Peyer's patch (tissue), 4 donors: Measurements from ENCODE around the gene PDE4D. TPM values are rescaled to one million over a fixed set of nuclear protein-coding genes. Genes with fewer than 3 reads are reported as not detected.

Experiments
- DNase-seq, 3 donors: peaks; one replicate each; pipeline ENCODE4 v3.0.0-alpha.2; 2017 to 2019
- H3K27ac ChIP-seq, 4 donors: fragments of 200-600 bp; sonication (generic); one replicate each; pipeline ENCODE4 v1.5.1; 2016 to 2019
- H3K27me3 ChIP-seq, 2 donors: fragments of 200-600 bp; sonication (generic); one replicate each; pipeline ENCODE4 v1.5.1; 2019
- H3K36me3 ChIP-seq, 3 donors: fragments of 200-600 bp; sonication (generic); one replicate each; pipeline ENCODE4 v1.5.1; 2016 to 2019
- H3K4me1 ChIP-seq, 4 donors: fragments of 200-600 bp; sonication (generic); one replicate each; pipeline ENCODE4 v1.5.1; 2016 to 2019
- H3K4me3 ChIP-seq, 4 donors: fragments of 200-600 bp; sonication (generic); 1 replicate in 3 of 4; 2 replicates in 1 of 4; pipeline ENCODE4 v1.5.1; 2016 to 2019; ENCODE audit warnings: mild to moderate bottlenecking in 1 of 4
- H3K9me3 ChIP-seq, 4 donors: fragments of 200-600 bp; sonication (generic); one replicate each; pipeline ENCODE4 v1.5.1; 2016 to 2019; ENCODE audit warnings: mild to moderate bottlenecking in 1 of 4
- POLR2A ChIP-seq, 2 donors: fragments of 450-650 bp; IDR thresholded peaks; one replicate each; pipeline ENCODE4 v1.5.1; 2017; ENCODE audit warnings: antibody characterized with exemption in 2 of 2, mild to moderate bottlenecking in 2 of 2, moderate library complexity in 2 of 2
- total RNA-seq, 4 donors: library from RNA; depleted of rRNA; stranded (reverse); fragments of >200 nt; gene quantifications; one replicate each; pipeline ENCODE4 v1.1.0, GENCODE V29; 2016
- TF ChIP-seq, protein P1 (sequence below), 6 experiments: fragments of 450-650 bp in 4 of 6; fragments of 200-600 bp in 2 of 6; sonication (generic) in 1 of 6; IDR thresholded peaks; one replicate each; pipeline ENCODE4 v1.5.1; 2017 to 2019; ENCODE audit warnings: antibody characterized with exemption in 6 of 6, mild to moderate bottlenecking in 3 of 6, moderate library complexity in 1 of 6

Gene PDE4D
- total RNA-seq, 4 donors from 2014 or later, result 19.8 to 89.1 (median 43.9) TPM

DNA sequence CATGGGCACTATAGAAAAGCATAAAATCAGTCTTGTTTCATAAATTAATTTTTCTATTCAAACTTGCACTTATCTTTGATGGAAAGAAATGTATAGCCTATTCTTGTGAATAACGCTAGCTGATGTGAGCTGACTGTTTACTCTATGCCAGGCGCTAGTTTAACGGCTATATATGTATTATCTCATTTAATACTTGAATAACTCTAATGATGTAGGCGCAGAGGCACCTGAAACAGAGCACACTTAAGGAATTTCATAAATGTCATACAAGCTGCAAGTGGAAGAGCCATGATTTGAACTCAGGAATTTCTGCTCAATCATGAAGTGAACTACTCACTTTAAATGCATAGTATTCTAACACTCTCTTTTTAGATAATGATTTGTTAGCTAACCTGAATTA, 551.8 kb downstream of the PDE4D start:
- Histone ChIP-seq H3K4me1 (no peaks in the 10 kb centered on the region), H3K27me3 (no peaks in the 10 kb centered on the region), H3K4me3 (no peak overlapping the region), H3K27ac (no peak overlapping the region), H3K36me3 (no peaks in the 10 kb centered on the region), H3K9me3 (no peaks in the 10 kb centered on the region)
- no peak for DNase-seq
- TF ChIP-seq POLR2A (IDR thresholded peaks at IDR 0.05), result no peak

DNA sequence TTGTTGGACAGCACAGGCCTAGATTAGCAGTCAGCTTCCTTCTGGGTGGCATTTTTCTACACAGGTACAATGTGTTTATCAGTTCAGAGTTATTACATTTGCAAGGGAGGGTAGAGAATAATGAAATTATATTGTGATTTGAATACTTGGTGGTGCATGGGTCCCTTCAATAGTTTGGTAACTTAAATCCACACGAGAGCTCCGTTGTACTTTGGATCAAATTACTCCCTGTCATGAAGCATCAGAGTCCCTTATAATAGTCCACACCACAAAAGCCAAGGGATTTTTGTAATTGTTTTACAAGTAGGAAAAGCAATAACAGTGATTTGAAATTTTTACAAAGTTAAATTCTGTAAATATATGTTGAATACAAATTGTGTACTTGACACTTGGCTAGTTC, 552.4 kb downstream of the PDE4D start:
- Histone ChIP-seq H3K4me1 (no peaks in the 10 kb centered on the region), H3K27me3 (no peaks in the 10 kb centered on the region), H3K27ac (no peak overlapping the region), H3K36me3 (no peaks in the 10 kb centered on the region), H3K9me3 (no peaks in the 10 kb centered on the region), H3K4me3 (no peak overlapping the region)
- TF ChIP-seq, protein P1, sequence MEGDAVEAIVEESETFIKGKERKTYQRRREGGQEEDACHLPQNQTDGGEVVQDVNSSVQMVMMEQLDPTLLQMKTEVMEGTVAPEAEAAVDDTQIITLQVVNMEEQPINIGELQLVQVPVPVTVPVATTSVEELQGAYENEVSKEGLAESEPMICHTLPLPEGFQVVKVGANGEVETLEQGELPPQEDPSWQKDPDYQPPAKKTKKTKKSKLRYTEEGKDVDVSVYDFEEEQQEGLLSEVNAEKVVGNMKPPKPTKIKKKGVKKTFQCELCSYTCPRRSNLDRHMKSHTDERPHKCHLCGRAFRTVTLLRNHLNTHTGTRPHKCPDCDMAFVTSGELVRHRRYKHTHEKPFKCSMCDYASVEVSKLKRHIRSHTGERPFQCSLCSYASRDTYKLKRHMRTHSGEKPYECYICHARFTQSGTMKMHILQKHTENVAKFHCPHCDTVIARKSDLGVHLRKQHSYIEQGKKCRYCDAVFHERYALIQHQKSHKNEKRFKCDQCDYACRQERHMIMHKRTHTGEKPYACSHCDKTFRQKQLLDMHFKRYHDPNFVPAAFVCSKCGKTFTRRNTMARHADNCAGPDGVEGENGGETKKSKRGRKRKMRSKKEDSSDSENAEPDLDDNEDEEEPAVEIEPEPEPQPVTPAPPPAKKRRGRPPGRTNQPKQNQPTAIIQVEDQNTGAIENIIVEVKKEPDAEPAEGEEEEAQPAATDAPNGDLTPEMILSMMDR (IDR thresholded peaks at IDR 0.05), result no peak
- no peak for TF ChIP-seq POLR2A (IDR thresholded peaks at IDR 0.05)
- no peak for DNase-seq

DNA sequence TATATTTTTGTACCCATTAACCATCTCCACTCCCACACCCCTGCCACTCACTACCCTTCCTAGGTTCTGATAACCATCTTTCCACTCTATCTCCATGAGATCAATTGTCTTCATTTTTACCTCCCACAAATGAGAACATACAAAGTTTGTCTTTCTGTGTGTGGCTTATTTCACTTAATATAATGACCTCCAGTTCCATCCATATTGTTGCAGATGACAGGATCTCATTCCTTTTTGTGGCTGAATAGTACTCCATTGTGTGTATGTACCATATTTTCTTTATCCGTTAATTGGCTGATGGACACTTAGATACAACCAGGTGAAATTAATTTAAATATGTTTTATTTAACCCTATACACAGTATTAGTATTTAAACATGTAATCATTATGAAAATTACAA, 552.9 kb downstream of the PDE4D start:
- Histone ChIP-seq H3K27ac (no peak overlapping the region), H3K36me3 (no peaks in the 10 kb centered on the region), H3K4me1 (no peaks in the 10 kb centered on the region), H3K4me3 (no peak overlapping the region), H3K27me3 (no peaks in the 10 kb centered on the region), H3K9me3 (no peaks in the 10 kb centered on the region)
- TF ChIP-seq, protein P1 (IDR thresholded peaks at IDR 0.05), result no peak
- no peak for TF ChIP-seq POLR2A (IDR thresholded peaks at IDR 0.05)
- DNase-seq, result no peak

DNA sequence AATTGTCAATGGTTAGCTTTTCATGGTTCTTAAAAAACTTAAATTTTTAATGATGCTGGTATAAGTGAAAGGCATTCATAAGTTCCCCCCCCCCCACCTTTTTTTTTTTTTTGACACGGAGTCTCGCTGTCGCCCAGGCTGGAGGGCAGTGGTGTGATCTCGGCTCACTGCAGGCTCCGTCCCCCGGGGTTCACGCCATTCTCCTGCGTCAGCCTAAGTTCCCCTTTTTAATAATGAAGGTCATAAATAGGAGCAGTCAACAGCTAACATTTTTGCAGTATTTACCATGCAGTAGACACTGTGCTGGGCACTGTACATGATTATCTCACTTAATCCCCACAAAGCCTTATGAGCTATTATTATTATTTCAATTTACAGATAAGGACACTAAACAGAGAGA, 556.3 kb downstream of the PDE4D start:
- Histone ChIP-seq H3K27ac (no peak overlapping the region), H3K36me3 (no peaks in the 10 kb centered on the region), H3K9me3 (no peaks in the 10 kb centered on the region), H3K4me1 (no peaks in the 10 kb centered on the region), H3K27me3 (no peaks in the 10 kb centered on the region), H3K4me3 (no peak overlapping the region)
- TF ChIP-seq, protein P1 (IDR thresholded peaks at IDR 0.05), result no peak
- no peak for TF ChIP-seq POLR2A (IDR thresholded peaks at IDR 0.05)
- DNase-seq, result no peak

DNA sequence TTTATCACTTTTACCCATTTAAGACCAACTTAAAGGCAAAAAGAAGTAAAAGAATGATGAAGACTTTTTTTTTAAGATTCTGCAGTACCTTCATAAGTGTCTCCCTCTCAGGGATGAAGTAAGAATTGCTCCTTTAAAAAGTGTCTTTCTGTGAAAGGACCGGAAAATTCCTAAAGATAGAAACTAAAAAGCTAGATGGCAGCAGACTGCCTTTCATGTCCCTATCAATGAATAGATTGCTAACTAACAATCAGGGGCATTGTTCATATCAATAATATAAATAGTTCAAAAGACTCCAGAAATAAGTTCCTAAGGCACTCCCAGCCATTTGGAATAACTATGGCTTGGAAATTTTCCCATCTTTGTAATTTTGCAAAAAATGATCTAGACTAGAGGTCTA, 558.0 kb downstream of the PDE4D start:
- no peak for DNase-seq
- H3K27ac ChIP-seq, result no peak overlapping the region
- no peaks in the 10 kb centered on the region for H3K36me3 ChIP-seq
- H3K27me3 ChIP-seq, result no peaks in the 10 kb centered on the region
- no peak overlapping the region for H3K4me3 ChIP-seq
- H3K4me1 ChIP-seq, result no peaks in the 10 kb centered on the region
- no peak for TF ChIP-seq POLR2A (IDR thresholded peaks at IDR 0.05)
- TF ChIP-seq, protein P1 (IDR thresholded peaks at IDR 0.05), result peak in 1 of 6 experiments; percentile 15
- no peaks in the 10 kb centered on the region for H3K9me3 ChIP-seq

DNA sequence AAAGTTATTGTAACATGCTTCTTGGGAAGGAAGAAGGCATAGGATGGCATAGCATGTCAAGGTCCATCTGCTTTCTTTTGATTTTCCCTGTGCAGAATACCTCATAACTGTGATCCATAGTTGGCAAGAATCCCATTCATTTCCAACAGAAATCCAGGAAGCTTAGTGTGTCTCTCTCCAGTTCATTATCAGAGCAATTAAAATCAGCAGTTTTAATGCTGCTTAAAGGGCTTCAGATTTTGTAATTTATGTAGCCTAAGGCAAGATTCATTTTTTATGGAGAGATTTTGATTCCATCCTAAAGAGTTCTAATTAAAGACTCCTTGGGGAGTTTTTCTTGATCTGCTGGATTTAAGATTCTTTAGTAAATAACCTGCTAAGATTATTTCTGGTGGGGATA, 560.1 kb downstream of the PDE4D start:
- Histone ChIP-seq H3K27me3 (no peaks in the 10 kb centered on the region), H3K4me3 (no peak overlapping the region), H3K36me3 (no peaks in the 10 kb centered on the region), H3K9me3 (no peaks in the 10 kb centered on the region), H3K27ac (no peak overlapping the region), H3K4me1 (peaks cover 0 to 5% (median 0%) of the 10 kb centered on the region in 4 donors)
- TF ChIP-seq, protein P1 (IDR thresholded peaks at IDR 0.05), result no peak
- no peak for TF ChIP-seq POLR2A (IDR thresholded peaks at IDR 0.05)
- no peak for DNase-seq
